ENCODE measurements around the gene KLHDC8B. TPM values are rescaled to one million over a fixed set of nuclear protein-coding genes. Genes with fewer than 3 reads are reported as not detected.

KLHDC8B gene
- total RNA-seq, 2 experiments from 2014 or later, result 1.2 to 3.1 TPM

- ChIA-PET POLR2A (interaction anchor here (0.6 kb wide), 1 partner anchor 72 kb away, joined by 3 read pairs; no protein-coding TSS in a partner anchor), CTCF (interaction anchor here (0.6 to 1.4 kb wide), 4 partner anchors 13 to 171 kb away, joined by 3 to 7 read pairs (median 4); partner anchors contain the start of gene KLHDC8B)
- Mint-ChIP-seq H3K4me1 (peaks cover 16% of the 10 kb centered on the region), H3K36me3 (ENCODE audit: low read depth) (peaks cover 12% of the 10 kb centered on the region), H3K9me3 (ENCODE audit: low read depth) (no peaks in the 10 kb centered on the region), H3K27me3 (no peaks in the 10 kb centered on the region), H3K4me3 (no peak overlapping the region), H3K27ac (peak overlapping the region; percentile 19)
- no peak for ATAC-seq
- intact Hi-C loops (cut with DNase I, micrococcal nuclease), result loop anchor here (1.0 kb wide), 2 partner anchors 169 to 171 kb away; no protein-coding TSS in a partner anchor
- DNase-seq, result no peak
Observed at GRCh38 chr3:49158792-49159191, 12.6 kb upstream of the KLHDC8B start.

GRCh38 chr3:49161197-49161596, 10.2 kb upstream of the KLHDC8B start:
- Mint-ChIP-seq H3K27me3 (no peaks in the 10 kb centered on the region), H3K27ac (no peak overlapping the region), H3K36me3 (ENCODE audit: low read depth) (peaks cover 29% of the 10 kb centered on the region), H3K4me3 (no peak overlapping the region), H3K9me3 (ENCODE audit: low read depth) (no peaks in the 10 kb centered on the region), H3K4me1 (peaks cover 29% of the 10 kb centered on the region)
- ATAC-seq (no peak), DNase-seq (no peak)
- intact Hi-C loops (cut with DNase I, micrococcal nuclease), result no loop called here
- ChIA-PET POLR2A (no interaction called here), CTCF (no interaction called here)

GRCh38 chr3:49161808-49162530, 9.4 kb upstream of the KLHDC8B start:
- Mint-ChIP-seq H3K27ac (no peak overlapping the region), H3K4me1 (peaks cover 35% of the 10 kb centered on the region), H3K36me3 (ENCODE audit: low read depth) (peaks cover 33% of the 10 kb centered on the region), H3K27me3 (no peaks in the 10 kb centered on the region), H3K9me3 (ENCODE audit: low read depth) (no peaks in the 10 kb centered on the region), H3K4me3 (no peak overlapping the region)
- ATAC-seq, result peak; percentile 10
- CTCF ChIA-PET, result interaction anchor here (0.7 kb wide), 1 partner anchor 8 kb away, joined by 3 read pairs; no protein-coding TSS in a partner anchor
- POLR2A ChIA-PET, result no interaction called here
- DNase-seq, result no peak
- intact Hi-C loops (cut with DNase I, micrococcal nuclease), result no loop called here

DNA sequence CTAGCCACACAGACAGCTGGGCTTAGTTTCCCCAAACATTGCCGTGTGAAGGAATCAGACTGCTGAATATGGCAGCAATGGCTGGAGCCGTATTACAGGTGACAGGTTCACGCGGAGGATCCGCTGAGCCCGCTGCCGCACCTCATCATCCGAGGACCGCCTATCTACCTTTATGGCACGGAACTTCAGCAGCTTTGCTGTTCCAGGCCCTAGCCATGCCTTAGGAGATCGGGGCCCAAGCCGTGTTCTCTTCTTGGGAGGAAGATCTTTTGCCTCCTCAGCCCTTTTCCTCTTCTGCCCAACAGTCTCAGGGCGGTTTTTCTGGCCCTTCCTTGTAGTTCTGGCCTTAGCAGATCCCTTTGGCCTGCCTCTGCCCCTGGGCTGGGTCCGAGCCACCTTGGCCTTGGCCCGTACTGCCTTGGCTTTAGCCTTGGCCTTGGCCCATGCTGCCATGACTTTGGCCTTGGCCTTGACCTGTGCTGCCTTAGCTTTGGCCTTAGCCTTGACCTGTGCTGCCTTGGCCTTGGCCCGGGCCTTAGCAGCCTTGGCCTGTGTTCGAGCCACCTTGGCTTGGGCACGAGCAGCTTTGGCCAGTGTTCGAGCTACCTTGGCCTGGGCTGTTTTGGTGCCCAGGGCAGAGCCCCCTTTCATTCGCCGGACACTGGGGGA, 8.5 kb upstream of the KLHDC8B start:
- Mint-ChIP-seq H3K4me1 (peaks cover 35% of the 10 kb centered on the region), H3K27ac (no peak overlapping the region), H3K36me3 (ENCODE audit: low read depth) (peaks cover 33% of the 10 kb centered on the region), H3K9me3 (ENCODE audit: low read depth) (no peaks in the 10 kb centered on the region), H3K4me3 (no peak overlapping the region), H3K27me3 (no peaks in the 10 kb centered on the region)
- ChIA-PET CTCF (no interaction called here), POLR2A (no interaction called here)
- ATAC-seq (no peak), DNase-seq (no peak)
- intact Hi-C loops (cut with DNase I, micrococcal nuclease), result no loop called here

- DNase-seq (no peak), ATAC-seq (no peak)
- peaks cover 32% of the 10 kb centered on the region for H3K4me1 Mint-ChIP-seq
- no peaks in the 10 kb centered on the region for H3K27me3 Mint-ChIP-seq
- H3K4me3 Mint-ChIP-seq, result no peak overlapping the region
- H3K36me3 Mint-ChIP-seq (ENCODE audit: low read depth), result peaks cover 32% of the 10 kb centered on the region
- ChIA-PET CTCF (no interaction called here), POLR2A (no interaction called here)
- H3K9me3 Mint-ChIP-seq (ENCODE audit: low read depth), result no peaks in the 10 kb centered on the region
- intact Hi-C loops (cut with DNase I, micrococcal nuclease), result no loop called here
- H3K27ac Mint-ChIP-seq, result no peak overlapping the region
Observed at GRCh38 chr3:49163609-49164008, 7.8 kb upstream of the KLHDC8B start.

DNA sequence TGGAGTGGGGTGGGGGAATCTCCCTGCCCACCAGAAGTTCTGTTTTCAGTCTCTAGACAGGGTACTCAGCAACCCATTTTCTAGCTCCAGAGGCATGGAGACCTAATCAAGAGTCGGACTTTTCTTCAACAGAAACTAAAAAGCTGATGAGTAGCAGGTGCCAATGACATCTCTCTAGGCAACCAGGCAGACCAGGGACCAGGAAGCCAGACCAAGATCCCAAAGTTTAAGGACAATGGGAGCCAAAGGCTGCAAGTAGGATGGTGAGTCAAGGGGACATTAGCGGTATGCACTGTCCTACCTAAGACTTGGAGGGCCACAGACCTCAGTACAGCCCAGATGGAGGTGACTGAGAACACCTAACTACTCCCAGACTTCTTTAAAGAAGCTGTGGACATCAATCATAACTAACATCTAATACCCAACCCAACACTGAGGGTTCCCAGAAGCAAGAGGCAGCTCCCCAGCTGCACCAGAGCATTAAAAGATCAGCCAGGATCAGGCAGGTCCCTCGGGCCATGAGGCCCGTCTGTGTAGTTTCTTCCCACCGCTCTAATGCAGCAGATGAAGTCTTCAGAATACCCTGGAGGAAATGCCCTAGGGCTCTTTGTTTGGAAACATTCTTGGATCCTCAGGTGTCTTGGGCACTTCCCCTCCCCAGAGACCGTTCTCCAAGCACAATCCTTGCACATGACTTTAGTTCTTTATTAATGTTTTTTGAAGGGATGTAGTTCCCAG, 6.2 kb upstream of the KLHDC8B start:
- Mint-ChIP-seq H3K4me3 (peak overlapping the region; percentile 90), H3K36me3 (ENCODE audit: low read depth) (peaks cover 32% of the 10 kb centered on the region), H3K9me3 (ENCODE audit: low read depth) (no peaks in the 10 kb centered on the region), H3K4me1 (peaks cover 32% of the 10 kb centered on the region), H3K27ac (peak overlapping the region; percentile 87), H3K27me3 (no peaks in the 10 kb centered on the region)
- intact Hi-C loops (cut with DNase I, micrococcal nuclease), result loop anchor here in 1 of 2 experiments (5.0 kb wide), 1 partner anchor 248 kb away; the partner anchor contains the start of gene ARIH2
- ATAC-seq (no peak), DNase-seq (no peak)
- CTCF ChIA-PET, result interaction anchor here (0.7 to 1.3 kb wide), 7 partner anchors 8 to 177 kb away, joined by 3 to 6 read pairs (median 4); partner anchors contain the start of gene QRICH1
- POLR2A ChIA-PET, result interaction anchor here (0.5 to 1.5 kb wide), 2 partner anchors 71 to 306 kb away, joined by 3 to 5 read pairs; partner anchors contain the start of gene QRICH1

DNA sequence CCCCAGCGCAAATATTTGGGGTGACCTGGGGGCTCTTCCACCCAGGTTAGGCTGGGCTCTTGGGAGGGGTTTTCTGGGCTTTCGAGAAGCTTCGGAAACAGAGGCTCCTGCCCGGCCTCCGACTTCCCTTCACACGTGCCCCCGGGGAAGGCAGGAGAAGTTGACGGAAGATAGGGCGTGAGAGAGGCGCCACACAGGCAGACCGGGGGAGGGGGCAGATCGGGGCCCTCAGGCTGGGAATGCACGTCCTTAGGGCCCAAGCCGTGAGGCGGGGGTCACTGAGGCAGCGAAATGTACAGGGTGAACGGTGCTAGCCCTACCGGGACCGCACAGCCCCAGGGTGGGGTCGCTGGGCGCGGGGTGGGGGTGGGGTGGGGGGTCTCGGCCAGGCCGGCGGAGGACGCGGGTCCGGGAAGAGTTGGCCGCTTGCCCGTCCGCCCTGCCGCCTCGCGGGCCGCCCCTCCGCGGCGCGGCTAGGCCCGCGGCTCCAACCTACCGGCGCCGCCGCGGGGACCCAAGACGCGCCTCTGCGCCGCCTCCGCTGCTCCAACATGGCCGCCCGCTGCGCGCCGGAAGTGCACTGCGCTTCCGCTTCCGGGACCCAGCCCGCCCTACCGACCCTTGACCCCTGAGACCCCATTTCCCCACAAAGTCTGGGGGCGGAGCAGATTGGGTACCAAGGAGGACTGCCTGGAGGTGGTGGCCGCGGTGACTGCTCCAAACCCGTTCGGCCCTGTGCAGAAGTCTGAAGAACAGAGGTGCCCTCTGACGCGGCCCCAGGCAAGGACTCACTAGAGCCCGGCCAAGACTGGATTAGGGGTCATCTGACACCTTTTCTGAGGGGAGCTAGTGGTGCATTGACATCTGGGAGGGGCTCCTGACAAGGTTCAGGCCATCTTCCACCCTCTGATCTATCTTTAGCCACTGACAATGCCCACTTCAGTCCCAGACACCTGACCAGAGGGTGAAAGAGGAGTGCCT, 5.3 kb upstream of the KLHDC8B start, which contains the start of gene CCDC71:
Gene CCDC71 (minus strand): TSS at position 561 of the 981 bp plus-strand sequence. CDS start 2,123 bp downstream, outside the sequence.
- intact Hi-C loops (cut with DNase I, micrococcal nuclease), result loop anchor here in 1 of 2 experiments (1.0 to 5.0 kb wide), 8 partner anchors 46 to 304 kb away; partner anchors contain the start of genes ARIH2, DAG1, QARS1 and QRICH1
- ATAC-seq (peak; percentile 81), DNase-seq (peak; percentile 88)
- peak within 1 kb of the TSS; percentile 90 for H3K4me3 Mint-ChIP-seq
- ChIA-PET CTCF (interaction anchor here (0.6 to 1.2 kb wide), 2 partner anchors 9 to 57 kb away, joined by 3 to 4 read pairs; no protein-coding TSS in a partner anchor), POLR2A (no interaction called here)
- no peaks in the 10 kb centered on the region for H3K27me3 Mint-ChIP-seq
- H3K4me1 Mint-ChIP-seq, result peaks cover 39% of the 10 kb centered on the region
- no peaks in the 10 kb centered on the region for H3K9me3 Mint-ChIP-seq (ENCODE audit: low read depth)
- H3K27ac Mint-ChIP-seq, result peak within 1 kb of the TSS; percentile 89
- H3K36me3 Mint-ChIP-seq (ENCODE audit: low read depth), result peaks cover 32% of the 10 kb centered on the region

DNA sequence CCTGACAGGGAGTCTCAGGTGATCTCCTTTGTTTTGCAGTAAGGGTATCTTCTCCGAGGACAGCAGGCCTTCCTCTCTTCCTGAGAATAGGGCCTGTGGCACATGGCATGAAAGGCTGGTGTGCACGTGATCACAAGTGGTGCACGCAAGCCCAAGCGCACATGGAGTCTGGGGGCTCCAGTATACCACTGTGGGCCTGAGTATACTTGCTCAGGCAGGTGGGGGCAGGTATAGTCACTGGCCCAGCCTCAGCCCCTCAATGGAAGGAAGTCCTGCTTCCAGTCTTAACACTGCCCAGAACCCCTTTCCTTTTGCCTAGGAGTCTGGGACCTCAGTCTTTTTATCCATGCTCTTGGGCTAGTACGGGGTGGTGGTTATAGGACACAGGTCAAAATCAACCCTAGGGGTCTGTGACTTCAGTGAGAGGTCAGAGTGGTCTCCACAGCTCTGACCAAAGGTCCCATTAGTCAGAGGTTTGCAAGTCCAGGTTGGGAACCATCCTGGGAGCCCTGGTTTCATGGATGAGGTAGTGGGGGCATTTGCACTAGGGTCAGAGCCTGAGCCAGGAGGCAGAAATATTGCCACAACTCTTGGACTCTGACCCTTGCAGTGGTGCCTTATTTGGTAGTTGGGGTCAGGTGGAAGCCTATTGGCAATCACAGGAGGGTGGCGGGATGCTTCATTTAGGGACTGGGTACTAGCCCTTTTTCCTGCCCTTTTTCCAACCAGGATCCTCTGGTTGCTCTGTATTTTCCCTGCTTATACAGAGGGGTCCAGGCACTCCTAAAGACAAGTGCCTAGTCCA, 4.4 kb upstream of the KLHDC8B start:
- Mint-ChIP-seq H3K27me3 (no peaks in the 10 kb centered on the region), H3K9me3 (ENCODE audit: low read depth) (no peaks in the 10 kb centered on the region), H3K4me1 (peaks cover 38% of the 10 kb centered on the region), H3K36me3 (ENCODE audit: low read depth) (peaks cover 30% of the 10 kb centered on the region), H3K4me3 (peak overlapping the region; percentile 90), H3K27ac (peak overlapping the region; percentile 89)
- ChIA-PET POLR2A (no interaction called here), CTCF (interaction anchor here (0.6 kb wide), 2 partner anchors 58 to 890 kb away, joined by 3 to 4 read pairs; no protein-coding TSS in a partner anchor)
- DNase-seq (no peak), ATAC-seq (no peak)
- intact Hi-C loops (cut with DNase I, micrococcal nuclease), result loop anchor here in 1 of 2 experiments (1.0 to 5.0 kb wide), 8 partner anchors 47 to 303 kb away; partner anchors contain the start of genes ARIH2, DAG1, QARS1 and QRICH1

DNA sequence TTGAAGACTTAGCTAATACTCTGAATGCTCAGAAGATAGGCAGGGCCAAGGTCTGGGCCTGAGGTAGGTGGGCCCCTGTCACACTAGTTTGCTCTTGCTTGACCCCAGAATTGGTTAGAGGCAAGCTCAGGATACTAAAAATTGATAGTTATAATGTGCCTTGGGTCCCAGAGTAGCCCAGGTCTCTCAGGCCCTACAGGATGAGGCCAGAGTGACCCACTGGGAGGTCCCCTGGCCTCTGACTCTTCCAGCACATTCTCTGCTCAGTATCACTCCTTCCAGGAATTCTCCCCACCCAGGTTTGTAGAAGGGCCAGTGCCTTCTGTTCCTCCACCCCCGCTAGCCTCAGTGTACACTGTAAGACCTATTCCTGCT, 667 bp upstream of the KLHDC8B start:
- Mint-ChIP-seq H3K4me3 (peak overlapping the region; percentile 78), H3K27me3 (no peaks in the 10 kb centered on the region), H3K4me1 (peaks cover 18% of the 10 kb centered on the region), H3K36me3 (ENCODE audit: low read depth) (peaks cover 6% of the 10 kb centered on the region), H3K27ac (peak overlapping the region; percentile 76), H3K9me3 (ENCODE audit: low read depth) (no peaks in the 10 kb centered on the region)
- DNase-seq (no peak), ATAC-seq (no peak)
- CTCF ChIA-PET, result interaction anchor here (0.6 to 2.5 kb wide), 19 partner anchors 9 to 791 kb away, joined by 3 to 12 read pairs (median 4); partner anchors contain the start of gene USP19
- intact Hi-C loops (cut with DNase I, micrococcal nuclease), result loop anchor here (1.0 kb wide), 4 partner anchors 107 to 300 kb away; partner anchors contain the start of genes C3orf62 (in 1 of the 2), DAG1 (in 1 of the 2) and USP4 (in 1 of the 2)
- POLR2A ChIA-PET, result interaction anchor here (0.6 kb wide), 1 partner anchor 278 kb away, joined by 3 read pairs; no protein-coding TSS in a partner anchor
